ENCODE data around the gene PPP1R26. TPM values are rescaled to one million over a fixed set of nuclear protein-coding genes. Genes with fewer than 3 reads are reported as not detected.

The PPP1R26 gene
- total and polyA plus RNA-seq, 2 of the 4 experiments (the other 2 are of a cell fraction): 3.8 to 5.6 TPM

DNA sequence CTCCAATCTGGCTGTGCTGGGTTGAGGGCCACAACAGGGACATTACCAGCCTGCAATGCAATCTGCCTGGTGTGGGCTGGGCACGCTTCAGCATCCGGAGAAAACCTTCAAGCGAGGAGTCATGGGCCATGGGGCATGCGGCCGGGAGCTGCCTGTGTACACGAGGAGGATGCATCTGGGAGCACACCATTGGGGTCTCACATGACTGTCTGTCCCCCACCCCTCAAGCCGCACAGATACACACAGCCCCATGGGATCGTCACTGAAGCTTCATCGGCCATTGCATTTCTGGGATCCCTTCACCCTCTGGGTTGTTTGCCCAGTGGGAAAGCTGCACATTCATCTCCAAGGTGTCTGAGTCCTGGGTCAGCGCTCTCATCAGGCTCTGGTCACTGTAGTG lies 51.5 kb downstream of the PPP1R26 start:
- no peak overlapping the region for H3K9ac ChIP-seq (ENCODE audit: low read depth, low read length)
- no peaks in the 10 kb centered on the region for H4K20me1 ChIP-seq (ENCODE audit: insufficient read depth, low read length)
- intact Hi-C loops (cut with micrococcal nuclease) (no loop called here), dilution Hi-C loops (cut with HindIII; ENCODE audit: low sequenced_read_pairs, unreplicated experiment) (no loop called here), in situ Hi-C loops (cut with MboI; ENCODE audit: low sequenced_read_pairs) (no loop called here)
- no peak for DNase-seq
- H4K91ac ChIP-seq (ENCODE audit: insufficient read depth, low read depth, low read length): no peak overlapping the region
- H3K27ac ChIP-seq (ENCODE audit: insufficient read depth, low read length): no peak overlapping the region
- no peak overlapping the region for H2BK5ac ChIP-seq (ENCODE audit: low read depth, low read length, poor library complexity, severe bottlenecking)
- ChIA-PET POLR2A (ENCODE audit: unreplicated experiment) (no interaction called here), CTCF (no interaction called here)
- 83% methylated on average over 2 of the region's 10 CpGs; no CpG with 5 or more reads in 1 of the 2 experiments for WGBS, 2 experiments (ENCODE audit: extremely low coverage in 2 of 2, insufficient read length in 1 of 2)
- TF ChIP-seq NFE2L2 (IDR thresholded peaks at IDR 0.05; ENCODE audit: low read depth, low read length): no peak
- TF ChIP-seq FOS (IDR thresholded peaks at IDR 0.05; ENCODE audit: low read depth, low read length): no peak
- TF ChIP-seq SMC3 (IDR thresholded peaks at IDR 0.05; ENCODE audit: low read depth, low read length): no peak
- TF ChIP-seq, protein P1, sequence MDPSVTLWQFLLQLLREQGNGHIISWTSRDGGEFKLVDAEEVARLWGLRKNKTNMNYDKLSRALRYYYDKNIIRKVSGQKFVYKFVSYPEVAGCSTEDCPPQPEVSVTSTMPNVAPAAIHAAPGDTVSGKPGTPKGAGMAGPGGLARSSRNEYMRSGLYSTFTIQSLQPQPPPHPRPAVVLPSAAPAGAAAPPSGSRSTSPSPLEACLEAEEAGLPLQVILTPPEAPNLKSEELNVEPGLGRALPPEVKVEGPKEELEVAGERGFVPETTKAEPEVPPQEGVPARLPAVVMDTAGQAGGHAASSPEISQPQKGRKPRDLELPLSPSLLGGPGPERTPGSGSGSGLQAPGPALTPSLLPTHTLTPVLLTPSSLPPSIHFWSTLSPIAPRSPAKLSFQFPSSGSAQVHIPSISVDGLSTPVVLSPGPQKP (IDR thresholded peaks at IDR 0.05; ENCODE audit: borderline replicate concordance, low read depth, low read length): no peak
- TF ChIP-seq CEBPB (IDR thresholded peaks at IDR 0.05; ENCODE audit: low read depth, low read length): no peak
- H2AFZ ChIP-seq (replicated peaks; ENCODE audit: low read length, poor library complexity): no peak overlapping the region
- H3K56ac ChIP-seq (ENCODE audit: extremely low read depth, insufficient read depth, low read length): no peak overlapping the region
- no peak overlapping the region for H3K14ac ChIP-seq (replicated peaks; ENCODE audit: low read depth, low read length)
- no peak overlapping the region for H4K8ac ChIP-seq (ENCODE audit: low read depth in 2 of 2, low read length in 2 of 2)
- BruUV-seq (replicated peaks): no TSS peak
- H3K18ac ChIP-seq (ENCODE audit: low read depth, low read length): no peak overlapping the region
- H2BK15ac ChIP-seq (ENCODE audit: low read depth, low read length): no peak overlapping the region
- no peaks in the 10 kb centered on the region for H3K4me1 ChIP-seq (ENCODE audit: control insufficient read depth, insufficient read depth, low read length)
- no peaks in the 10 kb centered on the region for H3K36me3 ChIP-seq (ENCODE audit: control insufficient read depth, insufficient read depth, low read length)
- no peak overlapping the region for H2AK5ac ChIP-seq (ENCODE audit: low read depth, low read length)
- no peak overlapping the region for H2AK9ac ChIP-seq (replicated peaks; ENCODE audit: low read depth, low read length, poor library complexity)
- no peak overlapping the region for H2BK120ac ChIP-seq (ENCODE audit: low read depth, low read length)
- H3K27me3 ChIP-seq (ENCODE audit: control insufficient read depth, insufficient read depth, low read length): peaks cover 6% of the 10 kb centered on the region
- H3K9me1 ChIP-seq (ENCODE audit: insufficient read depth, low read length): no peaks in the 10 kb centered on the region
- ATAC-seq (ENCODE audit: low read depth): no peak
- H2BK20ac ChIP-seq (ENCODE audit: low read depth, low read length): no peak overlapping the region
- H4K5ac ChIP-seq (ENCODE audit: low read depth, low read length): no peak overlapping the region
- H3K79me1 ChIP-seq (ENCODE audit: low read depth in 1 of 2, low read length in 2 of 2): no peaks in the 10 kb centered on the region
- H3K9me3 ChIP-seq (ENCODE audit: control insufficient read depth, insufficient read depth, low read length): no peaks in the 10 kb centered on the region
- no peak overlapping the region for H3K4me3 ChIP-seq (ENCODE audit: insufficient read depth, low read depth, low read length)
- no peak overlapping the region for H3K23ac ChIP-seq (ENCODE audit: low read depth, low read length)
- no peak overlapping the region for H3K4ac ChIP-seq (ENCODE audit: low read depth, low read length)
- H3K4me2 ChIP-seq (ENCODE audit: low read depth, low read length): no peak overlapping the region
